Omental fat pad (tissue), 4 donors: Measurements from ENCODE around the gene TMEM117. TPM values are rescaled to one million over a fixed set of nuclear protein-coding genes. Genes with fewer than 3 reads are reported as not detected.
"Not testable (repeated sequence)": the region's sequence is repeated elsewhere in the genome, so short reads cannot be mapped to it uniquely, and the experiment has no call there.

Experiments
- ATAC-seq: fragments of 150-250 bp; one replicate; pipeline ENCODE4 v1.9.1; 2016; ENCODE audit warnings: mild to moderate bottlenecking, moderate library complexity; ENCODE audit not compliant: low FRiP score
- DNase-seq: peaks from one replicate; pipeline ENCODE4 v3.0.0-alpha.2; 2019; ENCODE audit warnings: low spot score
- CTCF ChIP-seq, 3 donors: fragments of 450-650 bp; IDR thresholded peaks; one replicate each; pipeline ENCODE4 v1.5.1; 2016 to 2017; ENCODE audit warnings: antibody characterized with exemption in 3 of 3, mild to moderate bottlenecking in 3 of 3, moderate library complexity in 2 of 3
- total RNA-seq, 4 donors: library from RNA; depleted of rRNA; stranded (reverse); fragments of >200 nt; gene quantifications; one replicate each; pipeline ENCODE4 v1.1.0, GENCODE V29; 2016

The TMEM117 gene
- total RNA-seq, 4 donors from 2014 or later, result 7.5 to 13.1 (median 8.2) TPM

GRCh38 chr12:43858096-43858495 lies 22.2 kb downstream of the TMEM117 start:
- TF ChIP-seq CTCF (IDR thresholded peaks at IDR 0.05), result no peak
- ATAC-seq (no peak), DNase-seq (no peak)

GRCh38 chr12:43858991-43859390 lies 23.1 kb downstream of the TMEM117 start:
- ATAC-seq, result no peak
- no peak for DNase-seq
- no peak for TF ChIP-seq CTCF (IDR thresholded peaks at IDR 0.05)

- DNase-seq, result no peak
- no peak for TF ChIP-seq CTCF (IDR thresholded peaks at IDR 0.05)
- ATAC-seq, result no peak
These were observed 25.3 kb downstream of the TMEM117 start for GRCh38 chr12:43861015-43861839.

- ATAC-seq, result no peak
- DNase-seq, result no peak
- no peak for TF ChIP-seq CTCF (IDR thresholded peaks at IDR 0.05)
These were observed 25.9 kb downstream of the TMEM117 start for GRCh38 chr12:43861840-43862150.

GRCh38 chr12:43863770-43864366 lies 28.0 kb downstream of the TMEM117 start:
- DNase-seq, result no peak
- TF ChIP-seq CTCF (IDR thresholded peaks at IDR 0.05), result no peak
- ATAC-seq, result no peak

- not testable (repeated sequence) for ATAC-seq
These were observed 28.7 kb downstream of the TMEM117 start for GRCh38 chr12:43864557-43864956.

GRCh38 chr12:43869184-43869583 lies 33.3 kb downstream of the TMEM117 start:
- ATAC-seq (no peak), DNase-seq (no peak)
- no peak for TF ChIP-seq CTCF (IDR thresholded peaks at IDR 0.05)

More at GRCh38 chr12:43864557-43864956, 28.7 kb downstream of the TMEM117 start:
- DNase-seq, result not testable (repeated sequence)

- DNase-seq, ATAC-seq: not testable (repeated sequence)
These were observed 33.9 kb downstream of the TMEM117 start for GRCh38 chr12:43869765-43870164.

- not testable (repeated sequence) for DNase-seq, ATAC-seq
These were observed 35.4 kb downstream of the TMEM117 start for GRCh38 chr12:43871258-43871657.
